DMS79 treated with DMSO at 0.1 percent for 48 hours (cell line): ENCODE results near the gene UPK1A.
"Not testable (repeated sequence)": the region's sequence is repeated elsewhere in the genome, so short reads cannot be mapped to it uniquely, and the experiment has no call there.

Experiments used
- DNase-seq: peaks from one replicate; lab custom pipeline; 2025; lab: John Stamatoyannopoulos, UW

UPK1A gene

DNA sequence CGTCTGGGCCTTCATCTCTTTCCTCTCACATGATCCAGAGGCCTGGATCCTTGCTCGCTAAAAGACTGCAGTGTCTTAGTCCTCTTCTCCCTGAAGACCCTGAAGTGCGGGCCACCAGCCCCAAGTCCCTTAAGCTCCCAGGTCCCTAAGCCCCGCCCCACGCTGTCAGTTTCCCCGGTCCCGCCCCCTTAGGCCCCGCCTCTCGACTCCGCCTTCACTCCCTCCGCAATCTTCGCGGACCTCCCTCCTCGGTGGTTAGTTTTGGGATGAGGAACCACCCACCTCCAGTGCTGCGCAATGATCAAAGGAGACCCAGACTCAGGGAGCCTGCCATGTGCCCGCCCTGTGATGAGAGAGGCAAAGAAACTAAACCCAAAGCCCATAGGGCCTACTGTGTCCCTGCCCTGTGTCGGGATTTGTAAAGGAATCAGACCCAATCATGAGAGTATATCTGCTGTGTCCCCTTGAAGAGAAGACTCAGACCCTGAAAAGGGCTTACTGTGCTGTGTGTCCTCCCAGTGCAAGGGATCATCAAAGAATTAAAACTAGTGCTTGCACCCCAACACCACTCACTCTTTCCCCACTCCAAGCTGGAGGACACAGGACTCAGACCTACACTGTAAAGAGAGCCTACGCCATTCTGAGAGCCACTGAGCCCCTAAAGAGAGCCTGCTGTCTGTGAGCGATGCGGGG, 21.2 kb upstream of the UPK1A start:
- DNase-seq = peak; percentile 20

DNA sequence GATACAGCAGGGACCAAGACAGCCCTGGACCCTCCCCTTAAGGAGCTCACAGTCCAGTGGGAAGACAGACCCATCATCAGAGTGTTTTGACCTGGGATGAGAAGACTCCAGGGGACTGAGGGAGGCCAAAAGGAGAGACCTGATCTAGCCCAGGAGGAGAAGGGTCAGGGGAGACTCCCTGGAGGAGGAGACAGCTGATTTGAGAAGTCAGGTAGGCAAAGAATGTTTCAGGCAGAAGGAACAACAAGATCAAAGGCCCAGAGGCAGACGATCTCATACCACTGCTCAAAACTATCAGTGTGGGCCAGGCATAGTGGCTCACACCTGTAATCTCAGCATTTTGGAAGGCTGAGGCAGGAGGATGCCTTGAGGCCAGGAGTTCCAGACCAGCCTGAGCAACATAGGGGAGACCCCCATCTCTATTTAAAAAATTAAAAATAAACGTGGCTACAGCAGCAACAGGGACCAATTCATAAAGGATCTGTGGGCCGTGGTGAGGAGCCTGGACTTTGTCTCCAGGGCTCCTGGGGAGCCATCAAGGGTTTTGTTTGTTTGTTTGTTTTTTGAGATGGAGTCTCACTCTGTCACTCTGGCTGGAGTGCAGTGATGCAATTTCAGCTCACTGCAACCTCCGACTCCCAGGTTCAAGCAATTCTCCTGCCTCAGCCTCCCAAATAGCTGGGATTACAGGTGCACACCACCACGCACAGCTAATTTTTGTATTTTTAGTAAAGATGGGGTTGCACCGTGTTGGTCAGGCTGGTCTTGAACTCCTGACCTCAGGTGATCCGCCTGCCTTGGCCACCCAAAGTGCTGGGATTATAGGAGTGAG, 20.4 kb upstream of the UPK1A start:
- no peak for DNase-seq

DNA sequence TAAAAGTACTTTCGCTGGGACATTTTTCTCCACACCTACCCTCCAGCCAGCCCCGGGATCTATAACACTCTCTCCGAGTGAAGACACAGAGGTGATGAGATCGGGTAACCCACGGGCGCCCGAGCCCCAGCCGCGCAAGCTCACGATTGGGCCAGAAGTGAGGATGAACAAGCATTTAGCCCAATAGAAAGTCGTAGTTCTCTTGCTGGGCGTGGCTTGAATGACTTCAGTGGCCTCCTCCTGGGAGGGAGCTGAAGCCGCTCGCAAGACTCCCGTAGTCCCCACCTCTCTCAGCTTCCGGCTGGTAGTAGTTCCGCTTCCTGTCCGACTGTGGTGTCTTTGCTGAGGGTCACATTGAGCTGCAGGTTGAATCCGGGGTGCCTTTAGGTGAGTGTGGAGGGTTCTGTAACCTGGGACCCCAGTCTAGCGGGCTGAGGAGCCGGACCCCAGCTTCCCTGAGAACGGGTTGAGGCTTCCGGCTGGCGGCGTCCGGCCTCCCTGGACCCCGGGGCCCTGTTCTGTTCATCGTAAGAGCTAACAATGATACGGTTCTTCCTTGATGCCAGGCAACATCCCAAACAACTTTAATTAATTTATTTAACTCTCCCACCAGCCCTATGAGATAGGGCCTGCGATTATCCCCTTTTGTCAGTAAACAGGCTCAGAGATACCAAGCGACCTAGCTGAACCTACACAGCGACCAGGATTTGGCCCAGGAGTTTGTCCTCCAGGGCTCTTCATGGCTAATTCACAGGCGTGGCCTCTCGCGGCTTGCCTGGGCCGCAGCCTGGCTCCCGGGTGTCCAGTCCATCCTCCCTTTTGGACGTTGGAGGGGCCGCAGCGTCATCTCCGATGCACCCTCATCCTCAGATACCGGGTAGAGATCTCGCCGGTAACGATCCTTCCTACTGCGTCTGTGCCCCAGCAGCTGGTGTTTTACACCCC, 18.0 kb upstream of the UPK1A start, which contains the start of gene COX6B1:
TSS of gene COX6B1 (plus strand) at position 307 of the 945 bp plus-strand sequence. CDS start 2,921 bp downstream, outside the sequence.
- peak; percentile 97 for DNase-seq

DNA sequence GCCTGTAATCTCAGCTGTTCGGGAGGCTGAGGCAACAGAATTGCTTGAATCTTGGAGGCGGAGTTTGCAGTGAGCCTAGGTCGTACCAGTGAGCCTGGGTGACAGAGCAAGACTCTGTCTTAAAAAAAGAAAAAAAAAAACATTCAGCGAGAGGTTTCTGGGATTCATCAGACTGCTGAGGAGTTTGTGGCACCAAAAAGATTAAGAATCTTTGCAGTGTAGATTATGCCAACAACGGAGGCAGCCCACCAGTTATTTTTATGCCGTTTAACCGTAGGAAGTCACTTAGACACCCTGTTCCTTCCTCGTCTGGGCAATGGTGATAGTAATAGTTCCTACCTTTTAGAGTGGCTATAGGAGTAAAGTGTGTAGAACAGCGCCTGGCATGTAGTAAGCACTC, 15.7 kb upstream of the UPK1A start:
- no peak for DNase-seq

DNA sequence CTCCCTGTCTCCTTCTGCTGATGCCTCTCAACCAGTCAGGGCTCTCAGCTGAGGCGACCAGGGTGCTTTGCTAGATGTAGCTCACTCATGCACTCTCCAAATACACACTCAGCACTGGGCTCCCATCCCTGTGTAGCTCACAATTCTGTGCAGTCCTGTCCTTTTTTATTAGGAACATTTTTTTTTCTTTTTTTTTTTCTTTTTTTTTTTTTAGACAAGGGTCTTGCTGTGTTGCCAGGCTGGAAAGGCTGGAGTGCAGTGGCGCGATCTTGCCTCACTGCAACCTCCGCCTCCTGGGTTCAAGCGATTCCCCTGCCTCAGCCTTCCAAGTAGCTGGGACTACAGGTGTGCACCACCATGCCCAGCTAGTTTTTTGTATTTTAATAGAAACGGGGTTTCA, 11.5 kb upstream of the UPK1A start:
- DNase-seq = not testable (repeated sequence)

DNA sequence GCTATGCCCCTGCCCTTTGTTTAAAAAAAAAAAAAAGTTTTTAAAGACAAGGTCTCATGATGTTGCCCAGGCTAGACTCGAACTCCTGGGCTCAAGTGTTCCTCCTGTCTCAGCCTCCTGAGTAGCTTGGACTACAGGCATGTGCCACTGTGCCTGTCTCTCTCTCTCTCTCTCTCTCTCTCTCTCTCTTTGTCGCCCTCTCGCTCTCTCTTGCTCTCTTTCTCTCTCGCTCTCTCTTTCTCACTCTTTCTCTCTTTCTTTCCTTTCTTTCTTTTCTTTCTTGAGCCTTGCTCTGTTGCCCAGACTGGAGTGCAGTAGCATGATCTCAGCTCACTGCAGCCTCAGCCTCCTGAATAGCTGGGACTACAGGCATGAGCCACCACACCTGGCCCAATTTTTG, 10.7 kb upstream of the UPK1A start:
- DNase-seq = no peak

DNA sequence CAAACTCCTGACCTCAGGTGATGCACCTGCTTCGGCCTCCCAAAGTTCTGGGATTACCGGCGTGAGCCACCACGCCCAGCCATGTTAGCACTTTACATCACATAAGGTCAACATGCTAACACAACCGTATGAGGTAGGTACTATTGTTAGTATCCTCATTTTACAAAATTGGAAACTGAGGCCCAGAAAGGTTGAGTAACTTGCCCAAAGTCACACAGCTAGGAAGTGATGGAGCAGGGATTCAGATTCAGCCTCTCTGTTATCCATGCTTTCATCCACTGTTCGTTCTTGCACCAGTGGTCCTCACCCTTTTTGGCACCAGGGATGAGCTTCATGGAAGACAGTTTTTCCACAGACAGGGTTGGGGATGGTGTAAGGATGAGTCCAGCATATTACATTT, 9.6 kb upstream of the UPK1A start:
- DNase-seq = no peak

DNA sequence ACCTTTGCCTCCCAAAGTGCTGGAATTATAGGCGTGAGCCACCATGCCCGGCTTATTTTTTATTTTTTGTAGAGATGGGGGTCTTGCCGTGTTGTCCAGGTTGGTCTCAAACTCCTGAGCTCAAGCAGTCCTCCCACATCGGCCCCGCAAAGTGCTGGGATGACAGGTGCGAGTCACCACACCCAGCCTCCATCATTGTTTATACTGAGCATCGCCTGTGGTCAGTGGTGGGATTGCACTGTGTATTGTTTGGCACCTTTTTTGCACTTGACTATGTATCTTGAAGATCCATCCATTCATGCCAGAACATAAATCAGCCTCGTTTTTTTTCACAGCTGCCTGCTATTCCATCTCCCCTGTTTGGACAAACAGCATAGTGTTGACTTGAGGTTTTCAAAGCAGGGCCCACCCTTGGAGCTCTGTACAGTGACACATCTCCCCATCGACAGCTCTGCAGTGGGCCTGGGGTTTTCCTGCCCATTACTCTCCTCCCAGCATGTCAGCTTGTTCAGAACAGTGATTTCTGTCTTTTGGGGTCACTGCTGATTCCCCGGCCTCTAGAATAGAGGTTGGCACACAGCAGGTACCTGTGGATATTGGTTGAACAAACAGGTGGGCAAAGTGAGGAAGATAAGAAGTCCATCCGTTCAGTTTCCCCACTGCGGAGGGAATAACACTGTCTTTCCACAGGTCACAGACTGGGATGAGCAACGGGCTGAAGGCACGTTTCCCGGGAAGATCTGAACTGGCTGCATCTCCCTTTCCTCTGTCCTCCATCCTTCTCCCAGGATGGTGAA, 8.2 kb upstream of the UPK1A start:
- no peak for DNase-seq

DNA sequence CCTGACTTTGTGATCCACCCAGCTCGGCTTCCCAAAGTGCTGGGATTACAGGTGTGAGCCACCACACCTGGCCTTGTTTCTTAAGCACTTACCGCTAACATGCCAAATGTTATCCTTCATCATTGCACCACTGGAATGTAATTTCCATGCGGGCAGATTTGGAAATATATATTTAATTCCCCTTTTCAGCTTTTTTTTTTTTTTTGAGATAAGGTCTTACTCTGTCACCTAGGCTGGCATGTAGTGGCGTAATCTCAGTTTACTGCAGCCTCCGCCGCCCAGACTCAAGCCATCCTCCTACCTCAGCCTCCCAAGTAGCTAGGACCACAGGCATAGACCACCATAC, 4.3 kb upstream of the UPK1A start:
- DNase-seq = no peak

DNA sequence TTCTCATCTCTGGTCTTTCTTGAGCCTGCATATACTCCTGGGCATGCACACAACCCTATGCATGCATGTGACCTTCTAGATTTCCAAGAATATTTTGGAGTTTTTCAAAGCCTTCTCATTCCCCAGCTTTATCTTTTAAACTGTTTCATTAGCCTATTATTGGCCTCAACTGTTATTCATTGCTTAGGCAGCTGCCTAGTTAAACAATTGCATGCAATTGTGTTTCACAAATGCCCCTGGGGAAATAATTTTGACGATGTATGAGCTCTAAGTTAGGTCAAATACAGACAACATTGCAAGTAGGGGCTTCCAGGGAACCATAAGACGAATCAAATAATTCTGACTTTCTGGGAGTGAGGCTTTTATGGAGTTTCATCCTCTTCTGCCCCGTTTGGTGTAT, 2.3 kb upstream of the UPK1A start:
- no peak for DNase-seq

DNA sequence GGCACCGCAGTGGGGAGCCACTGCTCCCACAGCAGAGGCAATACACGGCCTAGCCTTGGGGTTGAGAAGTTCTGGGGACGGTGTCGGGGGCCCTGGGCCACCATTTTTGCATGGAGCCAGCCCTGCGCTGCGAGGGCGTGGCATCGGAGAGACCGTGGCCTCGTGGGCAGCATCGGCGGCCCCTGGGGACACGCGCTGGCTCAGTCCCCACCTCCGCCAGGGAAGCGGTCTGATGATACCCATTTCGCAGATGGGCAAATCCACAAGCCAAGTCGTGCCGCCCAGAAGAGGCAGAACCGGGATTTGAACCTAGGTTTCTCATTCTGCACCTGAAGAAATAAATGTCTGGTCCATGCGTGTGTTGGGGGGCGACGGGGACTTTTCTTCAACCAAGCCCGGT, 1.2 kb upstream of the UPK1A start:
- no peak for DNase-seq

DNA sequence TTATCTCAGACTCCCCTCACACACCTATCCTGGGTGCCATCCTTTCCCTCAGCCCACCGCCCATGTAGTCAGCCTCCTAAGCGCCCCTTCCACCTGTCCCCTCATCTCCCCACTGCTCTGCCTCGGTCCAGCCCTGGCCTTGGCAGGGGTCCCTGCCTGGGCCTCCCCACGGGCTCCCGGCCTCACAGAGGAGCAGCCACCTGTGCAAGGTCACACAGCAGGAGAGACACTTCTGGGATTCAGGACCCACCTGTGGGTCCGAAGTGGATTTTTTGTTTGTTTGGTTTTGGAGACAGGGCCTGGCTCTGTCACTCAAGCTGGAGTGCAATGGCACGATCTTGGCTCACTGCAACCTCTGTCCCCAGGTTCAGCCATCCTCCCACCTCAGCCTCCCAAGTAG, 713 bp upstream of the UPK1A start:
- no peak for DNase-seq

DNA sequence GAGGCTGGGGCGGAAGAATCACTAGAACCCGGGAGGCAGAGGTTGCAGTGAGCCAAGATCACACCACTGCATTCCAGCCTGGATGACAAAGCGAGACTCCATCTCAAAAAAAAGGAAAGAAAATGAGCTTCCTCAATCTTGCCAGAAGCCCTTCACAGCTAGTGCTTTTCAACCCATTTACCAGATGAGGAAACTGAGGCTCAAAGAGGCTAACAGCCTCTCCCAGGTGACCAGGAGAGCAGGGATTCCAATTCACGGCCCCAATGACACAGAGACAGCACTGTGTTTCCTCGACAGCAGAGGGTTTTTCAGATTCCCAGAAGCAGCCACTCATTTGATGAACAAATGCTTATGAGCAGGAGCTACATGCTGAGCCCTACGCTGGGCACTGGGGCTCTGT, 3.2 kb downstream of the UPK1A start:
- DNase-seq = no peak

DNA sequence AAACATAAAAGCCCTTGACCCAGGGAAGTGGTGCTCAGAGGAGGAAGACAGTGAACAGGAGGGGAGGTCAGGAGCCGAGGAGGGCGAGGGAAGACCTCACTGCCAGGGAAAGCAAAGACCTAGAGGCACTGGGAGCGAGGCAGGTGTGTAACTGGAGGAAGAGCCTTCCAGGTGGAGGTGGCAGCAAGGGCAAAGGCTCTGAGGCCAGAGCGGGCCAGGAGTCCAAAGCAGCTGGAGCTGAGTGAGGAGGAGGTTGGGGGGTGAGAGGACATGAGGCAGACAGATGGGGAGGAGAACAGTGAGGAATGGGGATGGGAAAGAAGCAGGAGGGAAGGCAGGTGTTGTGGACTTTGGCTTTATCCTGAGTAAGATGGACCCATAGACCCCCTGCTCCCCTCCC, 3.7 kb downstream of the UPK1A start:
- DNase-seq = no peak

DNA sequence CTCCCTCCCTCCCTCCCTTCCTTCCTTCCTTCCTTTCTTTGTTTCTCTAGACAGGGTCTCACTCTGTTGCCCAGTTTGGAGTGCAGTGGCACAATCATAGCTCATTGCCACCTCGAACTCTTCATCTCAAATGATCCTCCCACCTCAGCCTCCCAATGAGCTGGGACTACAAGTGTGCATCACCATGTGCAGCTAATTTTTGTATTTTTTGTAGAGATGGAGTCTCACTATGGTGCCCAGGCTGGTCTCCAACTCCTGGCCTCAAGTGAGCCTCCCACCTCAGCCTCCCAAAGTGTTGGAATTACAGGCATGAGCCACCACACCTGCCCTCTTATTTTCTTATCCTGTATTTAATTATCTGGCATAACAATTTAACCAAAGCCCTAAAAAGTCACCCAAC, 4.4 kb downstream of the UPK1A start:
- no peak for DNase-seq

DNA sequence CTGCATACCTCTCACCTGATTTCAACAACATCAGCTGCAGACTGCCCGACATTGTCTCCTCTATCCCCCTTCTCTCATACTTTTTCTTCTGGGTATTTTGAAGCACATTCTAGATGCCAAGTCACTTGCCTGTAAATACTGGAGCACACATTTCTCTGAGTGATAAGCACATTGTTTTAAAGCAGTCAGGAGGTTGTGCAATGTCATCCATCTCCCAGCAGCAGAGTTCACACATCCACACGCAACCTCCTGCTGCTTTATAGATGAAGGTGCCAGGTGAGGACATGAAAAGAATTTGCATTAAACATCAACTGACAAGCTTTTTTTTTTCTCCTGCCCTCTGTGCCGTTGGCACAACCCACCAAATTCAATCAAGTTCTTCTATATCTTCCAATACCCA, 5.5 kb downstream of the UPK1A start:
- DNase-seq = no peak

DNA sequence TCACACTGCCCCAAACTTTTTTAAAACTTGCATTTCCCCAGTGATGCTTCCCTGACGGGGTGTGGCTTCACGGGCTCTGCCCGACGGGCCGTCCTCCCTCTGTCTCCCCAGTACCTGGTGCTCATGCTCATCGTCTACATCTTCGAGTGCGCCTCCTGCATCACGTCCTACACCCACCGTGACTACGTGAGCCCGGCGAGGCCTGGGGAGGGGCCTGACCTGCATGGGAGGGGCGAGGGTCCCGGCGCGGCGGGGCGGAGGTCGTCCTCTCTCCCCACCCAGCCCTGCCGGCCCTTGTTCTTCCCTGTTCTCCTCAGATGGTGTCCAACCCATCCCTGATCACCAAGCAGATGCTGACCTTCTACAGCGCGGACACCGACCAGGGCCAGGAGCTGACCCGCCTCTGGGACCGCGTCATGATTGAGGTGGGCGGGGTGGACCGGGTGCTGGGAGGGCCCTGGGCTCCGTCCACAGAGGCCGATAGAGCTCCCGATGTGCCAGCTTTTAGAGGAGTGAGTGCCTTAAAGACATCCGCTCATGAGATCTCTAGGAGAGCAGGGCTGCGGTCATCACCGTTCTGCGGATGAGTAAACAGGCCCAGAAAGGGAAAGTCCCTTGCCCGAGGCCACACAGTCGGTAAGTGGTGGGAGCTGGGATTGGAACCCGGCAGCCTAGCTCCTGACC, 6.9 kb downstream of the UPK1A start:
- DNase-seq = no peak

DNA sequence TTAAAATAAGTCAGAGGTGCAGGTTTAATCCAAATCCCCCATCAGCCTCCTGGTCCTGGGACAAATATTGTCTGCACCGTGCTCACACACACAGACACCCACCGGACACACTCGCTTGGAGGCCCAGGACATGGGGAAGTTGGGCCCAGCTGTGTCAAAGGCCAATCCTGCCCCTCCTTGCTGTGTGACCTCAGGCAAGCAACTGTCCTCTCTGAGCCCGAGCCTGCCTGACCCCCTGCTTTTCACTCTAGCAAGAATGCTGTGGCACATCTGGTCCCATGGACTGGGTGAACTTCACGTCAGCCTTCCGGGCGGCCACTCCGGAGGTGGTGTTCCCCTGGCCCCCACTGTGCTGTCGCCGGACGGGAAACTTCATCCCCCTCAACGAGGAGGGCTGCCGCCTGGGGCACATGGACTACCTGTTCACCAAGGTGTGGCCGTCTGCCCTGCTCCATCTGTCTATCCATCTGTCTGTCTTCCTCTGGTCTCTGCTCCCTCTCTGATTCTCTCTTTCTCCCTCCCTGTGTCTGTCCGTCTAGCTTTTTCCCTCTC, 9.3 kb downstream of the UPK1A start:
- DNase-seq = no peak

DNA sequence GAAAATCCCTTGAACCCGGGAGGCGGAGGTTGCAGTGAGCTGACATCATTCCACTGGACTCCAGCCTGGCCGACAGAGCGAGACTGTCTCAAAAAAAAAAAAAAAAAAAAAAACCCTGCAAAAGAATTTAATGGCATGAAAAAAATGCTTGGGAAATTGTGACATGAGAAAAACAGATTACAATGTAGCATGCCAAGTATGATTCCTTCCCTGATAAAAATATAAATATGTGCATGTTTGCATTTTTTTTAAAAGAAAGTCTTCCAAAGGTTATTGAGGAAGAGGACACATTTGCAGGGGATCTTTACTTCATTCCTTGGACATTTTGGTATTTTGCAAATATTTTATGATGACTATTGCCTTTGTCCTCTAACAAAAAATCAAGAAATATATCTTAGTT, 23.5 kb downstream of the UPK1A start:
- DNase-seq = no peak

DNA sequence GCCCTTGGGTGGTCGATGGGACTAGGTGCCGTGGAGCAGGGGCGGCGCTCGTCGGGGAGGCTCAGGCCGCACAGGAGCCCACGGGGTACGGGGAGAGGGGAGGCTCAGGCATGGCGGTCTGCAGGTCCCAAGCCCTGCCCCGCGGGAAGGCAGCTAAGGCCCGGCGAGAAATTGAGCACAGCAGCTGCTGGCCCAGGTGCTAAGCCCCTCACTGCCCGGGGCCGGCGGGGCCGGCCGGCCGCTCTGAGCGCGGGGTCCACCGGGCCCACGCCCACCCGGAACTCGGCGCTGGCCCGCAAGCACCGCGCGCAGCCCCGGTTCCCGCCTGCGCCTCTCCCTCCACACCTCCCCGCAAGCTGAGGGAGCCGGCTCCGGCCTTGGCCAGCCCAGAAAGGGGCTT, 24.8 kb downstream of the UPK1A start:
- not testable (repeated sequence) for DNase-seq

DNA sequence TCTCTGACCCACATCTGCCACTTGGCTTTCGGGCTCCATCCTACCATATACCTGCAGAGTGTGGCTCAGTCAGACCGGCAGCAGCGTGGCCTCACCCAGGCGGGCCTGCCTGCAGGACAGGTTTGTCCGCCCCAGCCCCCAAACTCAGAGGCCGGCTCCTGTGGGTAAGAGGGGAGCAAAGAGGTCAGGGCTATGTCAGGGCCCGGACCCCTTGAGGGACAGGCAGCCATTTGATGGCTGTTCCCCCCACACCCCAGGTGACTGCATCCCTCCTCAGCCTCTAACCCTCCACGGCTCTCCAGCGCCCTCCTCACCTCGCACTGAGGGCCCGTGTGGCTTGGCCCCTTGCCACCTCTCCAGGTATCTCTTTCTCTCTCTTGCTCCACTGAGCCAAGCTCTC, 25.7 kb downstream of the UPK1A start:
- DNase-seq = no peak
